HepG2 (cell line): ENCODE measurements around the gene ZNF697. TPM values are rescaled to one million over a fixed set of nuclear protein-coding genes. Genes with fewer than 3 reads are reported as not detected.

Experiments
- ATAD3A ChIP-seq: sonication (generic); formaldehyde crosslinking; IDR thresholded peaks from 2 replicates; pipeline ENCODE4 v1.4.0; 2020; ENCODE audit warnings: missing genetic modification reagents
- CAMTA2 ChIP-seq: sonication (generic); formaldehyde crosslinking; IDR thresholded peaks from 2 replicates; pipeline ENCODE4 v1.4.0; 2020; ENCODE audit warnings: mild to moderate bottlenecking, missing genetic modification reagents, borderline replicate concordance
- GMEB1 ChIP-seq: sonication (generic); formaldehyde crosslinking; IDR thresholded peaks from 2 replicates; pipeline ENCODE4 v1.5.1; 2020; ENCODE audit warnings: missing genetic modification reagents, mild to moderate bottlenecking, borderline replicate concordance
- JUN ChIP-seq: sonication (generic); formaldehyde crosslinking; IDR thresholded peaks from 2 replicates; pipeline ENCODE4 v1.4.0; 2020; ENCODE audit warnings: mild to moderate bottlenecking, missing genetic modification reagents
- NFE2L2 ChIP-seq: fragments of 150-350 bp; IDR thresholded peaks from 2 replicates; pipeline ENCODE4 v1.6.1; 2014; ENCODE audit warnings: low read length
- ONECUT2 ChIP-seq: sonication (generic); formaldehyde crosslinking; IDR thresholded peaks from 2 replicates; pipeline ENCODE4 v1.4.0; 2020; ENCODE audit warnings: missing genetic modification reagents
- PRMT3 ChIP-seq: sonication (generic); formaldehyde crosslinking; IDR thresholded peaks from 2 replicates; pipeline ENCODE4 v1.8.1; 2022; ENCODE audit warnings: low read depth, mild to moderate bottlenecking, moderate library complexity, missing genetic modification reagents, borderline replicate concordance
- RARG ChIP-seq: sonication (generic); formaldehyde crosslinking; IDR thresholded peaks from 2 replicates; pipeline ENCODE4 v1.4.0; 2020; ENCODE audit warnings: low read depth, mild to moderate bottlenecking, missing genetic modification reagents
- RBFOX2 ChIP-seq: fragments of 200-400 bp; formaldehyde crosslinking; IDR thresholded peaks from 2 replicates; pipeline ENCODE4 v1.6.1; 2017; ENCODE audit warnings: low read depth, mild to moderate bottlenecking, low read length
- TFDP1 ChIP-seq: IDR thresholded peaks from 2 replicates; pipeline ENCODE4 v1.6.1; 2016; ENCODE audit warnings: missing compliant biosample characterization, missing genetic modification reagents, borderline replicate concordance
- THAP11 ChIP-seq: IDR thresholded peaks from 2 replicates; pipeline ENCODE4 v1.6.1; 2016; ENCODE audit warnings: missing biosample characterization, missing genetic modification reagents
- ZBTB42 ChIP-seq: sonication (generic); formaldehyde crosslinking; IDR thresholded peaks from 2 replicates; pipeline ENCODE4 v1.5.0; 2020; ENCODE audit warnings: mild to moderate bottlenecking, missing genetic modification reagents
- ZC3H13 ChIP-seq: sonication (generic); formaldehyde crosslinking; IDR thresholded peaks from 2 replicates; pipeline ENCODE4 v1.8.1; 2023; ENCODE audit warnings: mild to moderate bottlenecking, missing genetic modification reagents, moderate library complexity
- ZNF746 ChIP-seq: sonication (generic); formaldehyde crosslinking; IDR thresholded peaks from 2 replicates; pipeline ENCODE4 v1.8.0; 2022; ENCODE audit warnings: mild to moderate bottlenecking, missing genetic modification reagents
- ZNF749 ChIP-seq: sonication (generic); formaldehyde crosslinking; IDR thresholded peaks from 2 replicates; pipeline ENCODE4 v1.8.0; 2022; ENCODE audit warnings: mild to moderate bottlenecking, missing genetic modification reagents, moderate library complexity, borderline replicate concordance
- ZNF790 ChIP-seq: sonication (generic); formaldehyde crosslinking; IDR thresholded peaks from 2 replicates; pipeline ENCODE4 v1.8.0; 2022; ENCODE audit warnings: missing genetic modification reagents, mild to moderate bottlenecking, borderline replicate concordance
- polyA plus RNA-seq, 8 experiments: library from polyadenylated mRNA; depleted of rRNA in 3 of 8; stranded (reverse) in 7 of 8; unstranded in 1 of 8; fragments of >200 nt; fragmentation: Illumina TruSeq in 4 of 8; extraction: Trizol in 4 of 8; gene quantifications; 2 replicates each; pipeline versions ENCODE4 v1.2.1 to v1.2.3, GENCODE V29; 2011 to 2016; ENCODE audit warnings: low read depth in 4 of 8, missing spikeins in 1 of 8, mixed read lengths in 1 of 8; ENCODE audit not compliant: insufficient read depth in 1 of 8
- total RNA-seq, 5 experiments: library from RNA; depleted of rRNA; stranded (reverse); fragments of >200 nt; fragmentation: Illumina TruSeq; extraction: Trizol; gene quantifications; 2 replicates each; pipeline ENCODE4 v1.2.3, GENCODE V29; 2016; ENCODE audit warnings: low read depth in 1 of 5
- TF ChIP-seq, protein P1 (sequence below): conservative IDR thresholded peaks from 2 replicates; pipeline ENCODE4 v1.6.1; 2018; ENCODE audit warnings: missing genetic modification reagents
- TF ChIP-seq, protein P2 (sequence below): sonication (generic); formaldehyde crosslinking; IDR thresholded peaks from 2 replicates; pipeline ENCODE4 v1.4.0; 2020; ENCODE audit warnings: mild to moderate bottlenecking, missing genetic modification reagents
- TF ChIP-seq, protein P3 (sequence below): sonication (generic); formaldehyde crosslinking; IDR thresholded peaks from 2 replicates; pipeline ENCODE4 v1.9.0; 2021; ENCODE audit warnings: missing genetic modification reagents, borderline replicate concordance

ZNF697 gene
- total and polyA plus RNA-seq, 2 of the 13 experiments (the other 11 are each of a cell fraction or from before 2014, with no cell fraction given) = 2.3 to 7.1 TPM

DNA sequence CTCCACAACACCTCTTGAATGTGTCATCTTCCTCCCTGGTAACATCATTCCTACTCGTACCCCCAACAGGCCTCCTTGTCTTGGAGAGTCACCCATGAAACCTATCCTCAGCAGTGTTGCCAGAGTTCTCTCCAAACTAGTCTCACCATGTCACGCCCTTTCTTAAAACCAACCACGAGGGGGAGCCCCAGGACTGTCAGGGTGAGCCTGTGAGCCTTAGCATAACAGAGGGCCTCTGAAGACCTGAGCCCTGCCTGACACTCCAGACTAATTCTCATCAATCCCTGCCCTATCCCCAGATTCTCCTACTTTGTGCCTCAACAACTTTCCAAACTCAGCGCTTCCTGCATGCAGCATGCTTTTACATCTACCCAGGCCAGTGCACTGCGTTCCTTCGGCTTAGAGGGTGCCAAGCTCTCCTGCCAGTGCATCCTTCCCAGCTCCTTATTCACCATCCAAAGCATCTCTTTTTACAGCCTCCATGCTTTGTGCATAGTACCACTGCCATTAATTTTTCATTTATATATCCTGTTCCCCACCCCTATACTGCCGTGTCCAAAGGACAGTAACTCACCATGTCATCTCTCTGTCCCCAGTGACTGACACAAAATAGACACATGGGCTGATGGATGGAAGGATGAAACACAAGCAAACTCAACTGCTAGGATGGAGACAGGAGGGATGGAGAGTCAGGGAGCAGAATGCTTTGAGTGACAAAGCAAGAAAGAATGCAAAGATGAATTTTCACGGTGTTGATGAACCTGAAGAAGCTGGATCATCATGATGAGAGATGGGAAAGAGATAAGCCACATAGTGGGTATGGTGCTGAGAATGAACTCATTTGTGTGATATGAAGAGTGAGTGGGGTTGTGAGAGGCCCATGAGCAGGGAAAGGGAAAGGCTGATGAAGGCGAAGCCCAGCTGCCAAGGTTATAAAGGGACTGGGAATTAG is 34.0 kb downstream of the ZNF697 start (continued):
- TF ChIP-seq TFDP1 (CRISPR knock-in tag) (no peak), GMEB1 (CRISPR knock-in tag) (no peak), ZNF790 (CRISPR knock-in tag) (no peak), RBFOX2 (no peak), NFE2L2 (no peak), CAMTA2 (no peak), ZNF749 (CRISPR knock-in tag) (no peak), ZBTB42 (CRISPR knock-in tag) (no peak), PRMT3 (CRISPR knock-in tag) (no peak), ATAD3A (CRISPR knock-in tag) (no peak), RARG (CRISPR knock-in tag) (no peak), JUN (CRISPR knock-in tag) (no peak), THAP11 (CRISPR knock-in tag) (0 out of 2 replicates have a peak, but pooled peaks have one; percentile 30), ZC3H13 (CRISPR knock-in tag) (no peak), ONECUT2 (CRISPR knock-in tag) (no peak), ZNF746 (no peak)
- TF ChIP-seq, protein P1, sequence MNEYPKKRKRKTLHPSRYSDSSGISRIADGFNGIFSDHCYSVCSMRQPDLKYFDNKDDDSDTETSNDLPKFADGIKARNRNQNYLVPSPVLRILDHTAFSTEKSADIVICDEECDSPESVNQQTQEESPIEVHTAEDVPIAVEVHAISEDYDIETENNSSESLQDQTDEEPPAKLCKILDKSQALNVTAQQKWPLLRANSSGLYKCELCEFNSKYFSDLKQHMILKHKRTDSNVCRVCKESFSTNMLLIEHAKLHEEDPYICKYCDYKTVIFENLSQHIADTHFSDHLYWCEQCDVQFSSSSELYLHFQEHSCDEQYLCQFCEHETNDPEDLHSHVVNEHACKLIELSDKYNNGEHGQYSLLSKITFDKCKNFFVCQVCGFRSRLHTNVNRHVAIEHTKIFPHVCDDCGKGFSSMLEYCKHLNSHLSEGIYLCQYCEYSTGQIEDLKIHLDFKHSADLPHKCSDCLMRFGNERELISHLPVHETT (CRISPR knock-in tag) = no peak
- TF ChIP-seq, protein P2, sequence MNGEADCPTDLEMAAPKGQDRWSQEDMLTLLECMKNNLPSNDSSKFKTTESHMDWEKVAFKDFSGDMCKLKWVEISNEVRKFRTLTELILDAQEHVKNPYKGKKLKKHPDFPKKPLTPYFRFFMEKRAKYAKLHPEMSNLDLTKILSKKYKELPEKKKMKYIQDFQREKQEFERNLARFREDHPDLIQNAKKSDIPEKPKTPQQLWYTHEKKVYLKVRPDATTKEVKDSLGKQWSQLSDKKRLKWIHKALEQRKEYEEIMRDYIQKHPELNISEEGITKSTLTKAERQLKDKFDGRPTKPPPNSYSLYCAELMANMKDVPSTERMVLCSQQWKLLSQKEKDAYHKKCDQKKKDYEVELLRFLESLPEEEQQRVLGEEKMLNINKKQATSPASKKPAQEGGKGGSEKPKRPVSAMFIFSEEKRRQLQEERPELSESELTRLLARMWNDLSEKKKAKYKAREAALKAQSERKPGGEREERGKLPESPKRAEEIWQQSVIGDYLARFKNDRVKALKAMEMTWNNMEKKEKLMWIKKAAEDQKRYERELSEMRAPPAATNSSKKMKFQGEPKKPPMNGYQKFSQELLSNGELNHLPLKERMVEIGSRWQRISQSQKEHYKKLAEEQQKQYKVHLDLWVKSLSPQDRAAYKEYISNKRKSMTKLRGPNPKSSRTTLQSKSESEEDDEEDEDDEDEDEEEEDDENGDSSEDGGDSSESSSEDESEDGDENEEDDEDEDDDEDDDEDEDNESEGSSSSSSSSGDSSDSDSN (CRISPR knock-in tag) = no peak
- TF ChIP-seq, protein P3, sequence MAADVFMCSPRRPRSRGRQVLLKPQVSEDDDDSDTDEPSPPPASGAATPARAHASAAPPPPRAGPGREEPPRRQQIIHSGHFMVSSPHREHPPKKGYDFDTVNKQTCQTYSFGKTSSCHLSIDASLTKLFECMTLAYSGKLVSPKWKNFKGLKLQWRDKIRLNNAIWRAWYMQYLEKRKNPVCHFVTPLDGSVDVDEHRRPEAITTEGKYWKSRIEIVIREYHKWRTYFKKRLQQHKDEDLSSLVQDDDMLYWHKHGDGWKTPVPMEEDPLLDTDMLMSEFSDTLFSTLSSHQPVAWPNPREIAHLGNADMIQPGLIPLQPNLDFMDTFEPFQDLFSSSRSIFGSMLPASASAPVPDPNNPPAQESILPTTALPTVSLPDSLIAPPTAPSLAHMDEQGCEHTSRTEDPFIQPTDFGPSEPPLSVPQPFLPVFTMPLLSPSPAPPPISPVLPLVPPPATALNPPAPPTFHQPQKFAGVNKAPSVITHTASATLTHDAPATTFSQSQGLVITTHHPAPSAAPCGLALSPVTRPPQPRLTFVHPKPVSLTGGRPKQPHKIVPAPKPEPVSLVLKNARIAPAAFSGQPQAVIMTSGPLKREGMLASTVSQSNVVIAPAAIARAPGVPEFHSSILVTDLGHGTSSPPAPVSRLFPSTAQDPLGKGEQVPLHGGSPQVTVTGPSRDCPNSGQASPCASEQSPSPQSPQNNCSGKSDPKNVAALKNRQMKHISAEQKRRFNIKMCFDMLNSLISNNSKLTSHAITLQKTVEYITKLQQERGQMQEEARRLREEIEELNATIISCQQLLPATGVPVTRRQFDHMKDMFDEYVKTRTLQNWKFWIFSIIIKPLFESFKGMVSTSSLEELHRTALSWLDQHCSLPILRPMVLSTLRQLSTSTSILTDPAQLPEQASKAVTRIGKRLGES (CRISPR knock-in tag) = no peak
